HG03103 (cell line): ENCODE measurements around the gene RNF168.
"Not testable (repeated sequence)": the region's sequence is repeated elsewhere in the genome, so short reads cannot be mapped to it uniquely, and the experiment has no call there.

Experiments
- ATAC-seq: cut with Tn5 transposase; IDR thresholded peaks from one replicate; pipeline ENCODE4 v1.9.1; 2021; ENCODE audit warnings: low read depth; ENCODE audit not compliant: unreplicated experiment

Gene RNF168

DNA sequence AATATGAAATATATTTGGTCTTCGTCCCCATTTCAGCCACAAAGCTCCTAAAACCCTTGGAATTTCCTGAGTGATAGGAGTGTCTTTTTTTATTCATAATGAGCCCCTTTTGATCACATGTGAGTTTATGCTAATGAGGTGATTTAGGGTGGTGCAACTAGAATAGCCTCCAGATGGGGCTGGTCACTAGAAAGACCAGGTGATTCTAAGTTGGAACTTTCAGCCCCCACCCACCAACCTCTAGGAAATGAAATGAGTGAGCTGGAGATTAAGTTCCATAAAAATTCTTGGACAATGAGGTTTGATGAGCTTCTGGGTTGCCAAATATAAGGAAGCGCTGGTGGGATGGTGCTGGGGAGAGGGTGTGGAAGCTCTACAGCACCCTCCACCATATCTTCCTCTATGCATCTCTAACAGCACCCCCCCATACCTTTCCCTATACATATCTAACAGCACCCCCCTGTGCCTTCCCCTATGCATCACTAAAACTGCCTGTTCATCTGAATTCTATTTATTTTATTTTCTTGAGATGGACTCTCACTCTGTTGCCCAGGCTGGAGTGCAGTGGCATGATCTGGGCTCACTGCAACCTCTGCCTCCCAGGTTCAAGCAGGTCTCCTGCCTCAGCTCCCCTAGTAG lies 13.7 kb upstream of the RNF168 start:
- no peak for ATAC-seq

DNA sequence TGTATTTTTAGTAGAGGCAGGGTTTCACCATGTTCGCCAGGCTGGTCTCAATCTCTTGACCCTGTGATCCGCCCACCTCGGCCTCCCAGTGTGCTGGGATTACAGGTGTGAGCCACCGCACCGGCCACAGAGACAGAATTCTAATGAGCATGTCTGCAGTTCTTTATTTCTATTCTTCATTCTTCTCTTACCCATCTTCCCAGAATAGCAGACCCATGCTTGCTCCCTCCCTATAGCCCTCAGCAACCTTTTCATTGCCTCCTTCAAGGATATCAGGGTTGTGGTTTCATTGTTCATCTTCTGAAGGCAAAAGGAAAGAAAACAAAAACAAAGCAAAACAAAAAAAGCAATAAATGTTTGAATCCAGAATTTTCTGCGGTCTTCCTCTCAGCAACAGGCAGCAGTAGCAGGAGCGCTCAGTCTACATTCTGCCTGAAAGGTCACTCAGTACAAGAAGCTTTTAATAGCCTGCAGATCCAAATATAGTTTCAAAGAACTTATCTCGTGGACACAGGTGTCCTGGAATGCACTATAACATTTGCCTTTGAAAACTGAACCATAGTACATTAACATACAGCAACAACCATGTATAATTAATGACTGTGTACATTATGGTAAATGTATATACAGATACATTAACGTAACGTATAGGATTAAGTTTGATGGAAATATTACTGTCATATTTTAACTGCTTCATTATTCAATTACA lies 11.5 kb upstream of the RNF168 start, which contains the start of gene SMCO1:
Gene SMCO1, minus strand, starts transcription at position 434 of the 709 bp plus-strand sequence. Its CDS starts 137 bp downstream, at position 297.
- ATAC-seq = no peak

DNA sequence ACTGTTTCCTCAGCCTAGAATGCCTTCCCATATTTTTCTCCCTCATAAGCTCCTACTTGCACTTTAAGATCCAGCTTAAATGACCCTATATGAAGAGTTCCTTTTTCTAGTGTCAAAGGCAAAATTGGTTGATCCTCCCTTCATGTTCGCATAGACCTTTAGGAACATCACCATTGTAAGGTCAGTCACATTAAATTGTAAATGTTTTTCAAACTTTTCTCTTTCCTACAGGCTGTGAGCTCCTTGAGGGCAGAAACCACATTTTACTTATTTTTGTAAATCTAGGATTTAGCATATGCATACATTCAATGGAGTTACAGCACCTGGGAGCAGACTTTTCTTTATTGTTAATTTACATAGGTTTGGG lies 10.8 kb upstream of the RNF168 start:
- no peak for ATAC-seq

DNA sequence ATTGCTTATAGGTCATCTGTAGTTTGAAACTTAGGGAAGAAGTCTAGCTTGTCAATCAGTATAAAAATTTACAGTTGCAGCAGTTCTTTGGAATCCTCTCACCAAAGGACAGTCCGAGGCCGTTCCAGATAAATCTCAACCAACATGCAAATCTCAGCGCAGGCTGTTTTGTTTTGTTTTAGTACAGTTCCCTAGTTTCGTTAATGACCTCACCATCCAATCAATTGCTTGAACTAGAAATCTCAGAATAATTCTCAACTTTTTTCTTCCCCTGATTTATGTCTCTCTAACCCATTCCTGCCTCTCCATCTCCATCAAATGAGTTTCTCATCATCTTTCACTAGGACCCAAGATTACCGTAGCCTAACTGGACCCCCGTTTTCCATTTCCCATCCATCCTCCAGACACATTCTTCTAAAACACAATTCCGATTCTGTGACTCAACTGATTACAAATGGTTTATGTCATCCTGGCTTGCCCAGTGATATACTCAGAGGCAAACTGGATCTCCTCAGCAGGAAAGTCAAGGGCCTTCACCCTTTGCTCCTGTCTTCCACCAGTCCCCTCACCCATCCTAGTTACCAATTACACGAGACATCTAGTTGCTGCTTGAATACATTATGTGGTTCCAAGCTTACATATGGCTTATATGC lies 10.3 kb upstream of the RNF168 start:
- ATAC-seq = no peak

DNA sequence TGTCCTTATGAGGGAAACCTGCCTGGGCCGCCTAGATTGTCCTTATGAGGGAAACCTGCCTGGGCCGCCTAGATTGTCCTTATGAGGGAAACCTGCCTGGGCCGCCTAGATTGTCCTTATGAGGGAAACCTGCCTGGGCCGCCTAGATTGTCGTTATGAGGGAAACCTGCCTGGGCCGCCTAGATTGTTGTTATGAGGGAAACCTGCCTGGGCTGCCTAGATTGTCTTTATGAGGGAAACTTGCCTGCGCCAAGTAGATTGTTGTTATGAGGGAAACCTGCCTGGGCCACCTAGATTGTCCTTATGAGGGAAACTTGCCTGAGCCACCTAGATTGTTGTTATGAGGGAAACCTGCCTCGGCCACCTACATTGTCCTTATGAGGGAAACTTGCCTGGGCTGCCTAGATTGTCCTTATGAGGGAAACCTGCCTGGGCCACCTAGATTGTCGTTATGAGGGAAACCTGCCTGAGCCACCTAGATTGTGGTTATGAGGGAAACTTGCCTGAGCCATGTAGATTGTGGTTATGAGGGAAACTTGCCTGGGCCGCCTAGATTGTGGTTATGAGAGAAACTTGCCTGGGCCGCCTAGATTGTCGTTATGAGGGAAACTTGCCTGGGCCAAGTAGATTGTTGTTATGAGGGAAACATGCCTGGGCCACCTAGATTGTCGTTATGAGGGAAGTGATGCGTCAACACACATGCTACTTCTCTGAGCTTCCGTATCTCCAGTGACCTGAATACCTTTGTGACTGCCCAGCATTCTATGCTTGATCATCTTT lies 8.3 kb upstream of the RNF168 start:
- ATAC-seq = not testable (repeated sequence)

DNA sequence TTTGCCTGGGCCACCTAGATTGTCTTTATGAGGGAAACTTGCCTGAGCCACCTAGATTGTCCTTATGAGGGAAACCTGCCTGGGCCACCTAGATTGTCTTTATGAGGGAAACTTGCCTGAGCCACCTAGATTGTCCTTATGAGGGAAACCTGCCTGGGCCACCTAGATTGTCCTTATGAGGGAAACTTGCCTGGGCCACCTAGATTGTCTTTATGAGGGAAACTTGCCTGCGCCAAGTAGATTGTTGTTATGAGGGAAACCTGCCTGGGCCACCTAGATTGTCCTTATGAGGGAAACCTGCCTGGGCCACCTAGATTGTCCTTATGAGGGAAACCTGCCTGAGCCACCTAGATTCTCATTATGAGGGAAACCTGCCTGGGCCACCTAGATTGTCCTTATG lies 7.5 kb upstream of the RNF168 start:
- not testable (repeated sequence) for ATAC-seq

DNA sequence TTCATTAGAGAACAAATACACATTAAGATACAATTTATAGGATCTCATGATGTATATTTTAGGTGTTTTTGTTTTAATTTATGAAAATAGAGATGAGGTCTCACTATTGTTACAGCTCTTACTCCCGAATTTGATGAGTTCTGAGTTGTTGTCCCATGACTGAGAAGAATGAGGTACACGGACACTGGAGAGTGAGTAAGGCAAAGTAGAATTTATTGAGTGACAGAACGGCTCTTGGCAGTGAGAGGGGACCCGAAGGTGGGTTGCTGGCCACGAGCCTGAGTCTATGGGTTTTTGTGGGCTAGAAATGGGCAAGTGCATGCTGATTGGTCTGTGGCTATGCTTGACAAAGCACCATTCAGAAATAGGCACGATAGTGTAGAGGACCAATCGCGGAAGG lies 3.1 kb upstream of the RNF168 start:
- ATAC-seq = no peak

DNA sequence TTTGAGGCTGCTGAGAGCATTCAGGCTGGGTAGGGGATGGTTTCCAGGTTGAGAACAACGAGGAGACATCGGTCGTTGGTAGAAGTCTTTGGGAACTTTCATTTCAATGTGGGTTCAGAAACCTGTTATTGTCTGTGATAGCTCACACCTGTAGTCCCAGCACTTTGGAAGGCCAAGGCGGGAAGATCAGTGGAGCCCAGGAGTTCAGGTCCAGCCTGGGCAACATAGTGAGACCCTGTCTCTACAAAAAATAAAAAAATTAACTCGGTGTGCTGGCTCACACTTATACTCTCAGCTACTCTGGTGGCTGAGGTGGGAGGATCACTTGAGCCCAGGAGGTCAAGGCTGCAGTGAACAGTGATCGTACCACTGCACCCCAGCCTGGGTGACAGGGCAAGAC lies 988 bp upstream of the RNF168 start:
- ATAC-seq = no peak

DNA sequence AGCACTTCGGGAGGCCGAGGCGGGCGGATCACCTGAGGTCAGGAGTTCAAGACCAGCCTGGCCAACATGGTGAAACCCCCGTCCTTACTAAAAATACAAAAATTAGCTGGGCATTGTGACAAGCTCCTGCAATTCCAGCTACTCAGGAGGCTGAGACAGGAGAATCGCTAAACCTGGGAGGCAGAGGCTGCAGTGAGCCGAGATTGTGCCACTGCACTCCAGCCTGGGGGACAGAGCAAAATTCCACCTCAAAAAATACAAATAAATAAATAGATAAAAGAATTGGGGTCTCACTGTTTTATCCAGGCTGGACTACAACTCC lies 470 bp upstream of the RNF168 start:
- ATAC-seq = not testable (repeated sequence)

DNA sequence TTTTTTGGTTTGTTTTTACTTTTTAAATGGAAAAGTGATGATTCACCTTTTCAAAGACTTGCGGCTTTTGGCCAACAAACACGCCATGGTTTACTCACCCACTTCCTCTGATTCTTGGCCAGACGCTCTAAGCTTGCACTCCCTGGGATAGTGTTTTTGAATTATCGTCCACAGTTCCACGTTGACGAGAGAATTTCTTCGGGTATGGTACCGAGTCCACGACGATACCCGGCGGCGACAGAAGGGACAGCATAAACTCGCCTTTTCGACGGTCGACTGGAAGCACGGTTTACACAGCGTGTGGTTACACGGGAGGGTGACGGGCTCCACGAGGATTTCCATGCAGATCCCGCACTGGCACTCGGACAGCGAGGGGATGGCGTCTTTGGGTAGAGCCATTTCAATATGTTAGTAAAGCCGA lies 783 bp downstream of the RNF168 start:
- no peak for ATAC-seq

DNA sequence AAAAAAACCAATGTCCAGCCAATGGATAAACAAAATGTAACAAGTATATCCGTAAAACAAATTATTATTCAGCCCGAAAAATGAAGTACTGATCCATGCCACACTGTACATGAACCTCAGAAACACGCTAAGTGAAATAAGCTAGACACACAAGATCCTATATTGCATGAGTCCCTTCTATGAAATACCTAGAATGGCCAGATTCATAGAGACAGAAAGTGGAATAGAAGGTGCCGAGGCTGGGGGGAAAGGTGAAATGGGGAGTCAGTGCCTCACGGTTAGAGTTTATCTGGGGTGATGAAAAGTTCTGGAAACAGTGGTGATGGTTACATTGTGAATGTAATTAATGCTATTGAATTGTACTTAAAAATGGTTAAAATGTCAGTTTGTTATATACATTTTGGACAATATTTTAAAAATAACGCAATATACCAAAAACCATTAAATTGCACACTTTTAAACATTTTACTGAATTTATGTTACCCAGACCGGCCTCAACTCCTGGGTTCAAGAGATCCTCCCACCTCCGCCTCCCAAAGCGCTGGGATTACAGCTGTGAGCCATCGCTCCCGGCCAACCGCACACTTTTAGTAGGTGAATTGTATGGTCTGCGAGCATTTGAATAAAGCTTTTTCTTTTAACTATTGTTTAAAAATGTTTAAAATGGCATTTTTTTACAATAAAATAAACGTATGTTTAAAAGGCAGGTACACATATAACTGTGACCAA lies 2.1 kb downstream of the RNF168 start:
- no peak for ATAC-seq

DNA sequence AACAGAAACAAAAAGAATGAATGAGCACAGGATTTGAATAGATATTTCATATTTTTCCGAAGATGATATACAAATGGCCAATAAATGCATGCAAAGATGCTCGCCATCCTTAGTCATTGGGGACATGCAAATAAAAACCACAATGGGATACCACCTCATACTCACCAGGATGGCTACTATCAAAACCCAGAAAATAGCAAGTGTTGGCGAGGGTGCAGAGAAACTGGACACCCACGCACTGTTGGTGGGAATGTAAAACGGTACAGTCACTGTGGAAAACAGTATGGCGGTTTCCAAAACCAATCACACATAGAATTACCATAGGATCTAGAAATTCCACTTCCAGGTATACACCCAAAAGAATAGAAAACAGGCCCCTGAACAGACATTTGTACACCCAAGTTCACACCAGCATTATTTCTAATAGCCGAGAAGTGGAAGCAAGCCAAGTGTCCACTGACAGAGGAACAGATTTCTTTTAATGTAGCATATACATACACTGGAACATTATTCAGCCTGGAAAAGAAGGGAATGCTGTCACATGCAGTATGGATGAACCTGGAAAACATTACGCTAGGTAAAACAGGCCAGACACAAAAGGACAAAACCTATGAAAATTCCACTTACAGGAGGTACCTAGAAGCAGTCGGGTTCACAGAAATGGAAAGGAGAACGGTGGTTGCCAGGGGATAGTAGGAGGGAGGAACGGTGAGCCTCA lies 3.6 kb downstream of the RNF168 start:
- no peak for ATAC-seq

DNA sequence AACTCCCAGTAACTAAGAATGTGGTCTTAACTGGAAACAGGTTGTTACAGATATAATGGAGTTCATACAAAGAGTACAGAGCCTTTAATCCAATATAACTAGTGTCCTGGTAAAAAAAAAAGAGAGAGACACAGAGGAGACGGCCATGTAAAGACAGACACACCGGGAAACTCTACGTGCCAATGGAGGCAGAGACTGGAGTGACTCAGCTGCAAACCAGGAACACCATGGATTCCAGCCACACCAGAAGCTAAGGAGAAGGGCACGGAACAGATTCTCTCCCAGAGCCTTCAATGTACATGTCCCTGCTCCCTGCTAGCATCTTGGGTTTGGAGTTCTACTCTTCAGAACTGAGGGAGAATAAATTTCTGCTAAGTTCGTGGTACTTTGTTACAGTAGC lies 4.5 kb downstream of the RNF168 start:
- ATAC-seq = no peak

DNA sequence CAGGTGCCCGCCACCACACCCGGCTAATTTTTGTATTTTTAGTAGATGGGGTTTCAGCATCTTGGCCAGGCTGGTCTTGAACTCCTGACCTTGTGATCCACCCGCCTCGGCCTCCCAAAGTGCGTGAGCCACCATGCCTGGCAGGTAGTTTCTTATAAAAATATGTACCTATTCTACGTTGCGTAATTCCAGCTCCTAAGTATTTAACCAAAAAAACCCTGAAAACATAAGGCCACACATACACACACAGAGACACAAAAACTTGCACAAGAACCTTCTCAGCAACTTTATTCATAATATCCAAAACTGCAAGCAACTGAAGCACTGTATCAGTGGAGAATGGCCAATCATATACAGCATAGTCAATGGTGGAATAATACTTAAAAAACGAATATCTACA lies 5.3 kb downstream of the RNF168 start:
- no peak for ATAC-seq

DNA sequence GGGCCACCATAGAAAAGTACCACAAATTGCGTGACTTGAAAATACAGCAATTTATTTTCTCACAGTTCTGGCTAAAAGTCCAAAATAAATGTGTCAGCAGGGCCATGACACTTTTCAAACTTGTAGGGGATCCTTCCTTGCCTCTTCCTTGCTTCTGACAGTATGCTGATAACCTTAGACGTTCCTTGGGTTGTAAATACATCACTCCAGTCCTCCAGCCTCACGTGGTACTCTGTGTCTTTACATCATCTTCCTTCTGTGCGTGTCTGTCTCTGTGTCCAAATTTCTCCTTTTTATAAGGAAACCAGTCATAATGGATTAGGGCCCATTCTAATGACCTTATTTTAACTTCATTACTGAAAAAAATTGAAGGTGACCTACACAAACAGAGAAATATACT lies 7.4 kb downstream of the RNF168 start:
- ATAC-seq = no peak

DNA sequence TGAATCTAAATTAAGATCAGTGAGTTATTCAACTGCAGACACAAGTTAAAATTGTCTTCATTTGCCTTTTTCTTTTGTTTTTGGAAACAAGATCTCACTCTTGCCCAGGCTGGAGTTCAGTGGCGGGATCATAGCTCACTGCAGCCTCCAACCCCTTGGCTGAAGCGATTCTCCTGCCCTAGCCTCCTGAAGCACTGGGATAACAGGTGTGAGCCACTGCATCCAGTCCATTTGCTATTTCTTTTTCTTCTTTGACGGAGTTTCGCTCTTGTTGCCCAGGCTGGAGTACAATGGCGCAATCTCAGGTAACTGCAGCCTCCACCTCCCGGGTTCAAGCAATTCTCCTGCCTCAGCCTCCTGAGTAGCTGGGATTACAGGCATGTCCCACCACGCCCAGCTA lies 10.3 kb downstream of the RNF168 start:
- no peak for ATAC-seq

DNA sequence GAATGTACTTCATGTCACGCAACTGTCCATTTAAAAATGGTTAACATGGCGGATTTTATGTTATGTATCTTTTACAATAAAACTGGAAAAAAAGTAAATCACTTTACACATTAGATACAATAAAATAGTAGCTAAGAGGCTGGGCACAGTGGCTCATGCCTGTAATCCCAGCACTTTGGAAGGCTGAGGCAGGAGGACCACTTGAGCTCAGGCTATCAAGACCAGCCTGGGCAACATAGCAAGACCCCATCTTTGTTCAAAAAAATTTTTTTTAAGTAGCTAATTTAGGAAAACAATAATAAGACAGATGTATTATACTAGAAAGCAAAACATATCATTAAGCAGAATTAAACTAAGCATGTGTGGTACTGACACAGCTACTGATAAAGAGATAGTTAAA lies 11.5 kb downstream of the RNF168 start:
- no peak for ATAC-seq

DNA sequence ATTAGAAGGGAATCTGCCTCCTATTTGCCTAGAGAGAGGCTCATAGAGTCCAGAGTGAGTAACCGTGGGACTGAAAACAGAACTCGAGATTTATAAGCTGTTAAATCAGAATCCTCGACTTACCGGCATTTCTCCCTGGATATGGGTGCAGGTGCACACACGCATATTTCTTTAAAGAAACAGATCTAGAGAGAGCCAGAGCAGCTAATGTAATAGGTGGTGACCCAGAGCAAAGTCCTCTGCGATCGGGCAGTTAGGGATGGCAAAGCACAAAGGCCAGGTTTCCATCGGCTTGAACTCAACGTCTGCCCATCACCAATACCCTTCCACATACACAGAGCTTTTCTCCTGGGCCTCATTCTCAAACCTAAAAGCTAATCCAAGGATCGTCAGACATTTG lies 13.8 kb downstream of the RNF168 start:
- ATAC-seq = no peak

DNA sequence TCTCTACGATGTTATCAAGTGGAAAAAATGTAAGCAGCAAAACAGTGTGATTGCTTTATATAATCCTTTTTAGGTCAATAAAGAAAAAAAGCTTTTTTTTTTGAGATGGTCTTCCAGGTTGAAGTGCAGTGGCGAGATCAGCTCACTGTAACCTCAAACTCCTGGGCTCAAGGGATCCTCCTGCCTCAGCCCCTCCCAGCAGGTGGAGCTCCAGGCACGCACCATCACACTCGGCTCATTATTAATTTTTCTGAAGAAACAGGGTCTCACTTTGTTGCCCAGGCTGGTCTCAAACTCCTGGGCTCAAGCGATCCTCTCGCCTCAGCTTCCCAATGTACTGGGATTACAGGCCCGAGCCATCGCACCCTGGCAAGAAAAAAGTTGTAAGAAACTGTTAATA lies 17.3 kb downstream of the RNF168 start:
- no peak for ATAC-seq

DNA sequence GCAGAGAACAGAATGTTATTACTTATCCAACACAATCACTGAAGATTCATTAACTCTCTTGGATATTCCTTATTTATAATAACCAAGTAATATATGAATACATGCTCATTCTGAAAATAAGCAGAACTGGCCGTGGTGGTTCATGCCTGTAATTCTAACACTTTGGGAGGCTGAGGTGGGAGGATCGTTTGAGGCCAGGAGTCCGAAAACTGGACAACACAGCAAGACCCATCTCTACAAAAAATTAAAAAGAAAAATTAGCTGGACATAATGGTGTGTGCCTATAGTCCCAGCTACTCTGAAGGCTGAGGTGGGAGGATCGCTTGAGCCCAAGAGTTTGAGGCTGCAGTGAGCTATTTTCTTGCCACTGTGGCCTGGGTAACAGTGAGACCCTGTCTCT lies 25.9 kb downstream of the RNF168 start:
- no peak for ATAC-seq
